Renal cortical epithelial cell (primary cell): ENCODE data around the gene BPIFB6. TPM values are rescaled to one million over a fixed set of nuclear protein-coding genes. Genes with fewer than 3 reads are reported as not detected.

ENCODE experiments used
- DNase-seq: peaks from one replicate; pipeline ENCODE4 v3.0.0-alpha.2; 2011; ENCODE audit warnings: low read depth
- total RNA-seq: library from RNA; depleted of rRNA; stranded (reverse); fragments of >200 nt; gene quantifications from 2 replicates; pipeline ENCODE4 v1.2.3, GENCODE V29; 2014

The BPIFB6 gene
- total RNA-seq, 1 donor from 2014 or later, result not detected

- DNase-seq, result no peak
These were observed 15.5 kb upstream of the BPIFB6 start for GRCh38 chr20:33015700-33016580.

GRCh38 chr20:33016581-33017109 lies 14.8 kb upstream of the BPIFB6 start:
- no peak for DNase-seq

- DNase-seq, result no peak
These were observed 13.9 kb upstream of the BPIFB6 start for GRCh38 chr20:33017542-33017941.

GRCh38 chr20:33018169-33018931 lies 13.1 kb upstream of the BPIFB6 start:
- no peak for DNase-seq

GRCh38 chr20:33019465-33020277 lies 11.8 kb upstream of the BPIFB6 start:
- DNase-seq, result no peak

GRCh38 chr20:33020278-33021161 lies 10.9 kb upstream of the BPIFB6 start:
- DNase-seq, result no peak

GRCh38 chr20:33021879-33022278 lies 9.6 kb upstream of the BPIFB6 start:
- DNase-seq, result no peak

- DNase-seq, result no peak
These were observed 9.2 kb upstream of the BPIFB6 start for GRCh38 chr20:33022289-33022688.

GRCh38 chr20:33022694-33023438 lies 8.6 kb upstream of the BPIFB6 start:
- no peak for DNase-seq

GRCh38 chr20:33023439-33024242 lies 7.8 kb upstream of the BPIFB6 start:
- DNase-seq, result no peak

GRCh38 chr20:33024243-33024560 lies 7.2 kb upstream of the BPIFB6 start:
- DNase-seq, result no peak

GRCh38 chr20:33024609-33025317 lies 6.7 kb upstream of the BPIFB6 start:
- no peak for DNase-seq

GRCh38 chr20:33025318-33025876 lies 6.1 kb upstream of the BPIFB6 start:
- no peak for DNase-seq

GRCh38 chr20:33026072-33026778 lies 5.2 kb upstream of the BPIFB6 start:
- DNase-seq, result no peak

GRCh38 chr20:33026779-33027759 lies 4.4 kb upstream of the BPIFB6 start:
- DNase-seq, result no peak
